Measurements from ENCODE around the gene RCOR2. TPM values are rescaled to one million over a fixed set of nuclear protein-coding genes. Genes with fewer than 3 reads are reported as not detected.
A peak's percentile ranks its signal among the peaks of the same experiment; 100 is the strongest.

RCOR2 gene
- total and polyA plus RNA-seq, 2 of the 13 experiments (the other 11 are each of a cell fraction or from before 2014, with no cell fraction given), result 8.3 to 8.5 TPM

DNA sequence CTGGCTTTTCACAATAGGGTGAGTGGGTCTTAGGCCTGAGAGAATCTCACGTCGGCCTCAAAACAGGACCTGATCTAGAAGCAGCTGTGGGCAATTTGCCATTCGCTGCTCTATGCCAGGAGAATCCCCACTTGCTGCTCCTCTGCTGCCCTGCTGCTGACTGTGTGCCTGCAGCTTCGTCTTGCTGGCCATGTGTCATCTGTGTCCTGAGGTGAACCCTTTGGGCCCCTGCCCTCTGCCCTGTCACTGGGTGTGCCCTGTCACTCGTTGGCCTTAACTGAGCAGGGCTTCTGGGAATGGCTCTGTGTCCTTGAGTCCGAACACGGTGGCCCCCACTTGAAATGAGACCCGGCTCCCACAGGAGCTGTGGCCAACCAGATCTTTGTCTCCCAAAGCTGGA is 28.0 kb upstream of the RCOR2 start (continued):
- TF ChIP-seq ZBTB21 (CRISPR knock-in tag; IDR thresholded peaks at IDR 0.05) (no peak), MBD4 (IDR thresholded peaks at IDR 0.05; ENCODE audit: borderline replicate concordance, low read length) (no peak), KDM3A (CRISPR knock-in tag; IDR thresholded peaks at IDR 0.05; ENCODE audit: low read depth) (no peak), SMYD3 (CRISPR knock-in tag; IDR thresholded peaks at IDR 0.05) (no peak), MAF1 (CRISPR knock-in tag; IDR thresholded peaks at IDR 0.05; ENCODE audit: borderline replicate concordance) (no peak), GATA4 (IDR thresholded peaks at IDR 0.05; ENCODE audit: borderline replicate concordance, low read depth) (no peak), HMGXB3 (CRISPR knock-in tag; IDR thresholded peaks at IDR 0.05; ENCODE audit: borderline replicate concordance) (no peak), RBM39 (IDR thresholded peaks at IDR 0.05; ENCODE audit: low read depth, low read length, poor library complexity, severe bottlenecking) (no peak), MIER2 (CRISPR knock-in tag; IDR thresholded peaks at IDR 0.05) (no peak), ZNF687 (CRISPR knock-in tag; IDR thresholded peaks at IDR 0.05) (peak; percentile 91), CCDC6 (CRISPR knock-in tag; IDR thresholded peaks at IDR 0.05) (no peak), SMAD1 (CRISPR knock-in tag; IDR thresholded peaks at IDR 0.05; ENCODE audit: borderline replicate concordance, low read depth) (no peak), ZNF552 (CRISPR knock-in tag; IDR thresholded peaks at IDR 0.05; ENCODE audit: borderline replicate concordance) (no peak), RNF2 (conservative IDR thresholded peaks at IDR 0.05; ENCODE audit: low read depth) (0 out of 2 replicates have a peak, but pooled peaks have one; percentile 34), JARID2 (CRISPR knock-in tag; IDR thresholded peaks at IDR 0.05; ENCODE audit: insufficient replicate concordance) (no peak)
- TF ChIP-seq, protein P1, sequence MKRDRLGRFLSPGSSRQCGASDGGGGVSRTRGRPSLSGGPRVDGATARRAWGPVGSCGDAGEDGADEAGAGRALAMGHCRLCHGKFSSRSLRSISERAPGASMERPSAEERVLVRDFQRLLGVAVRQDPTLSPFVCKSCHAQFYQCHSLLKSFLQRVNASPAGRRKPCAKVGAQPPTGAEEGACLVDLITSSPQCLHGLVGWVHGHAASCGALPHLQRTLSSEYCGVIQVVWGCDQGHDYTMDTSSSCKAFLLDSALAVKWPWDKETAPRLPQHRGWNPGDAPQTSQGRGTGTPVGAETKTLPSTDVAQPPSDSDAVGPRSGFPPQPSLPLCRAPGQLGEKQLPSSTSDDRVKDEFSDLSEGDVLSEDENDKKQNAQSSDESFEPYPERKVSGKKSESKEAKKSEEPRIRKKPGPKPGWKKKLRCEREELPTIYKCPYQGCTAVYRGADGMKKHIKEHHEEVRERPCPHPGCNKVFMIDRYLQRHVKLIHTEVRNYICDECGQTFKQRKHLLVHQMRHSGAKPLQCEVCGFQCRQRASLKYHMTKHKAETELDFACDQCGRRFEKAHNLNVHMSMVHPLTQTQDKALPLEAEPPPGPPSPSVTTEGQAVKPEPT (CRISPR knock-in tag; IDR thresholded peaks at IDR 0.05; ENCODE audit: low read depth), result no peak
- TF ChIP-seq, protein P2, sequence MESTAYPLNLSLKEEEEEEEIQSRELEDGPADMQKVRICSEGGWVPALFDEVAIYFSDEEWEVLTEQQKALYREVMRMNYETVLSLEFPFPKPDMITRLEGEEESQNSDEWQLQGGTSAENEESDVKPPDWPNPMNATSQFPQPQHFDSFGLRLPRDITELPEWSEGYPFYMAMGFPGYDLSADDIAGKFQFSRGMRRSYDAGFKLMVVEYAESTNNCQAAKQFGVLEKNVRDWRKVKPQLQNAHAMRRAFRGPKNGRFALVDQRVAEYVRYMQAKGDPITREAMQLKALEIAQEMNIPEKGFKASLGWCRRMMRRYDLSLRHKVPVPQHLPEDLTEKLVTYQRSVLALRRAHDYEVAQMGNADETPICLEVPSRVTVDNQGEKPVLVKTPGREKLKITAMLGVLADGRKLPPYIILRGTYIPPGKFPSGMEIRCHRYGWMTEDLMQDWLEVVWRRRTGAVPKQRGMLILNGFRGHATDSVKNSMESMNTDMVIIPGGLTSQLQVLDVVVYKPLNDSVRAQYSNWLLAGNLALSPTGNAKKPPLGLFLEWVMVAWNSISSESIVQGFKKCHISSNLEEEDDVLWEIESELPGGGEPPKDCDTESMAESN (CRISPR knock-in tag; conservative IDR thresholded peaks at IDR 0.05), result no peak
- TF ChIP-seq, protein P3, sequence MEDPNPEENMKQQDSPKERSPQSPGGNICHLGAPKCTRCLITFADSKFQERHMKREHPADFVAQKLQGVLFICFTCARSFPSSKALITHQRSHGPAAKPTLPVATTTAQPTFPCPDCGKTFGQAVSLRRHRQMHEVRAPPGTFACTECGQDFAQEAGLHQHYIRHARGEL (CRISPR knock-in tag; IDR thresholded peaks at IDR 0.05), result no peak

All from HepG2 (cell line).